Uterus (tissue), 2 donors: Measurements from ENCODE around the gene IFNB1.

ENCODE experiments used
- POLR2A ChIP-seq, 2 donors: fragments of 450-650 bp; IDR thresholded peaks; one replicate each; pipeline ENCODE4 v1.6.1; 2016; ENCODE audit warnings: antibody characterized with exemption in 2 of 2, mild to moderate bottlenecking in 1 of 2, moderate library complexity in 1 of 2
- TF ChIP-seq, protein P1 (sequence below), 4 experiments: fragments of 200-600 bp in 2 of 4; fragments of 450-650 bp in 2 of 4; sonication (generic) in 2 of 4; IDR thresholded peaks; one replicate each; pipeline ENCODE4 v1.5.1; 2016 to 2019; ENCODE audit warnings: antibody characterized with exemption in 4 of 4, mild to moderate bottlenecking in 2 of 4, moderate library complexity in 1 of 4

DNA sequence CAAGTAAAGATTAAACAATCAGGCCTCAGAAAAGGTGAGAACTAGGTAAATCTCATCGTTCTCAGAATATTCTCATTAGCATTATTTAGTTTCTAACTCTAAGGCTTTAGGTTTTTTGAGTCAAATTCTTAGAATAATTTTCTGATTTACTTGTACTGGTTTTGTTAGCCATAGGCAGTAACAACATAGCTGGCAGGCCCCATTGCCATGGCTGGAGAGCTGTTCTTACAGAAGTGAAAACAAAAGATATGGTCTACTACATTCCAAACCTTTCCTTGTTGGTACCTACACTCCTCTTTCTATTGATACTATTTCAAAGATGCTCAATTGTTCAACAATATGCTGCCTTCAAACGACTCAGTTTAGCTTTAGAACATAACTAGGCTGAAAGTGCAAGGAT lies 36.6 kb upstream of the IFNB1 start:
- TF ChIP-seq, protein P1, sequence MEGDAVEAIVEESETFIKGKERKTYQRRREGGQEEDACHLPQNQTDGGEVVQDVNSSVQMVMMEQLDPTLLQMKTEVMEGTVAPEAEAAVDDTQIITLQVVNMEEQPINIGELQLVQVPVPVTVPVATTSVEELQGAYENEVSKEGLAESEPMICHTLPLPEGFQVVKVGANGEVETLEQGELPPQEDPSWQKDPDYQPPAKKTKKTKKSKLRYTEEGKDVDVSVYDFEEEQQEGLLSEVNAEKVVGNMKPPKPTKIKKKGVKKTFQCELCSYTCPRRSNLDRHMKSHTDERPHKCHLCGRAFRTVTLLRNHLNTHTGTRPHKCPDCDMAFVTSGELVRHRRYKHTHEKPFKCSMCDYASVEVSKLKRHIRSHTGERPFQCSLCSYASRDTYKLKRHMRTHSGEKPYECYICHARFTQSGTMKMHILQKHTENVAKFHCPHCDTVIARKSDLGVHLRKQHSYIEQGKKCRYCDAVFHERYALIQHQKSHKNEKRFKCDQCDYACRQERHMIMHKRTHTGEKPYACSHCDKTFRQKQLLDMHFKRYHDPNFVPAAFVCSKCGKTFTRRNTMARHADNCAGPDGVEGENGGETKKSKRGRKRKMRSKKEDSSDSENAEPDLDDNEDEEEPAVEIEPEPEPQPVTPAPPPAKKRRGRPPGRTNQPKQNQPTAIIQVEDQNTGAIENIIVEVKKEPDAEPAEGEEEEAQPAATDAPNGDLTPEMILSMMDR (IDR thresholded peaks at IDR 0.05) = no peak
- TF ChIP-seq POLR2A (IDR thresholded peaks at IDR 0.05) = no peak
